GM12892 (cell line): ENCODE results near the gene SYTL5.

Experiments used
- DNase-seq: peaks from one replicate; pipeline ENCODE4 v3.0.0; 2011; ENCODE audit not compliant: insufficient read length
- FAIRE-seq: peaks from 2 replicates; lab custom pipeline; 2011; peaks lifted over from hg19 to GRCh38; lab: Jason Lieb, UNC
- POLR2A ChIP-seq: IDR thresholded peaks from 2 replicates; pipeline ENCODE4 v1.6.1; 2011; ENCODE audit warnings: low read depth, low read length, control low read depth
- POLR2AphosphoS5 ChIP-seq: IDR thresholded peaks from 2 replicates; pipeline ENCODE4 v1.6.1; 2011; ENCODE audit warnings: low read depth, low read length, control low read depth
- TAF1 ChIP-seq: IDR thresholded peaks from 2 replicates; pipeline ENCODE4 v1.6.1; 2011; ENCODE audit warnings: low read depth, mild to moderate bottlenecking, control low read depth, low read length, borderline replicate concordance

Gene SYTL5

GRCh38 chrX:38069991-38070390, 63.6 kb downstream of the SYTL5 start:
- DNase-seq (no peak), FAIRE-seq (no peak)
- TF ChIP-seq TAF1 (no peak), POLR2A (no peak), POLR2AphosphoS5 (no peak)

GRCh38 chrX:38079463-38079862, 73.1 kb downstream of the SYTL5 start:
- DNase-seq, result no peak
- TF ChIP-seq POLR2AphosphoS5, result no peak
- no peak for TF ChIP-seq POLR2A
- no peak for TF ChIP-seq TAF1
- no peak for FAIRE-seq

- TF ChIP-seq POLR2AphosphoS5 (no peak), TAF1 (no peak), POLR2A (no peak)
- no peak for FAIRE-seq
- no peak for DNase-seq
These were observed 74.5 kb downstream of the SYTL5 start for GRCh38 chrX:38080808-38081207.

- no peak for FAIRE-seq
- TF ChIP-seq POLR2AphosphoS5 (no peak), TAF1 (no peak)
These were observed 75.6 kb downstream of the SYTL5 start for GRCh38 chrX:38081909-38082308.

GRCh38 chrX:38082309-38082708, 76.0 kb downstream of the SYTL5 start:
- no peak for DNase-seq
- no peak for FAIRE-seq
- no peak for TF ChIP-seq POLR2A
- no peak for TF ChIP-seq TAF1
- no peak for TF ChIP-seq POLR2AphosphoS5

More at GRCh38 chrX:38081909-38082308, 75.6 kb downstream of the SYTL5 start:
- no peak for DNase-seq

GRCh38 chrX:38085813-38086212, 79.5 kb downstream of the SYTL5 start:
- FAIRE-seq (no peak), DNase-seq (no peak)
- TF ChIP-seq POLR2A, result no peak
- TF ChIP-seq POLR2AphosphoS5, result no peak
- no peak for TF ChIP-seq TAF1

- DNase-seq, result no peak
- no peak for TF ChIP-seq POLR2A
- FAIRE-seq, result no peak
These were observed 80.3 kb downstream of the SYTL5 start for GRCh38 chrX:38086451-38087215.

GRCh38 chrX:38087594-38087993, 81.2 kb downstream of the SYTL5 start:
- TF ChIP-seq TAF1 (no peak), POLR2AphosphoS5 (no peak), POLR2A (no peak)
- DNase-seq, result no peak
- FAIRE-seq, result no peak

- FAIRE-seq, result no peak
- TF ChIP-seq TAF1 (no peak), POLR2AphosphoS5 (no peak), POLR2A (no peak)
- DNase-seq, result no peak
These were observed 83.0 kb downstream of the SYTL5 start for GRCh38 chrX:38089173-38089982.

- DNase-seq (no peak), FAIRE-seq (peak; percentile 33)
These were observed 89.7 kb downstream of the SYTL5 start for GRCh38 chrX:38095971-38096529.

GRCh38 chrX:38099688-38100087, 93.3 kb downstream of the SYTL5 start:
- no peak for TF ChIP-seq POLR2AphosphoS5
- no peak for FAIRE-seq
- no peak for DNase-seq

More at GRCh38 chrX:38095971-38096529, 89.7 kb downstream of the SYTL5 start:
- TF ChIP-seq POLR2AphosphoS5 (no peak), POLR2A (no peak)

GRCh38 chrX:38102240-38102639, 95.9 kb downstream of the SYTL5 start:
- FAIRE-seq (no peak), DNase-seq (no peak)
- TF ChIP-seq POLR2A (no peak), TAF1 (no peak), POLR2AphosphoS5 (no peak)
